Measurements from ENCODE around the gene ZNF581.
A peak's percentile ranks its signal among the peaks of the same experiment; 100 is the strongest.

Gene ZNF581

GRCh38 chr19:55640577-55641425 is 2.6 kb upstream of the ZNF581 start, which contains the start of gene ZNF580:
ZNF580 (plus strand) TSS chr19:55641002; CDS start chr19:55642509, 1,507 bp downstream.
- DNase-seq (ENCODE audit: low read depth in 1 of 2, low spot score in 1 of 2) = peak; percentile 51 to 79
- no peak for TF ChIP-seq JUND (IDR thresholded peaks at IDR 0.05; ENCODE audit: low read depth)
- in situ Hi-C loops (cut with HindIII; ENCODE audit: low pct_unique_long_range_greater_than_20kb, low sequenced_read_pairs) = no loop called here

GRCh38 chr19:55641426-55642152 is 1.9 kb upstream of the ZNF581 start:
- in situ Hi-C loops (cut with HindIII; ENCODE audit: low pct_unique_long_range_greater_than_20kb, low sequenced_read_pairs) = no loop called here
- DNase-seq (ENCODE audit: low read depth in 1 of 2, low spot score in 1 of 2) = no peak
- no peak for TF ChIP-seq JUND (IDR thresholded peaks at IDR 0.05; ENCODE audit: low read depth)

- peak in 1 of 2 experiments; percentile 30 for DNase-seq (ENCODE audit: low read depth in 1 of 2, low spot score in 1 of 2)
- no peak for TF ChIP-seq JUND (IDR thresholded peaks at IDR 0.05; ENCODE audit: low read depth)
- in situ Hi-C loops (cut with HindIII; ENCODE audit: low pct_unique_long_range_greater_than_20kb, low sequenced_read_pairs) = no loop called here
Observed at GRCh38 chr19:55642153-55643002, 1.1 kb upstream of the ZNF581 start.

GRCh38 chr19:55643887-55644176 is 383 bp downstream of the ZNF581 start:
- in situ Hi-C loops (cut with HindIII; ENCODE audit: low pct_unique_long_range_greater_than_20kb, low sequenced_read_pairs) = no loop called here
- no peak for DNase-seq (ENCODE audit: low read depth in 1 of 2, low spot score in 1 of 2)
- no peak for TF ChIP-seq JUND (IDR thresholded peaks at IDR 0.05; ENCODE audit: low read depth)

GRCh38 chr19:55644191-55644833 is 863 bp downstream of the ZNF581 start:
- in situ Hi-C loops (cut with HindIII; ENCODE audit: low pct_unique_long_range_greater_than_20kb, low sequenced_read_pairs) = no loop called here
- DNase-seq (ENCODE audit: low read depth in 1 of 2, low spot score in 1 of 2) = no peak
- TF ChIP-seq JUND (IDR thresholded peaks at IDR 0.05; ENCODE audit: low read depth) = no peak

GRCh38 chr19:55644842-55645511 is 1.5 kb downstream of the ZNF581 start:
- in situ Hi-C loops (cut with HindIII; ENCODE audit: low pct_unique_long_range_greater_than_20kb, low sequenced_read_pairs) = no loop called here
- TF ChIP-seq JUND (IDR thresholded peaks at IDR 0.05; ENCODE audit: low read depth) = no peak
- no peak for DNase-seq (ENCODE audit: low read depth in 1 of 2, low spot score in 1 of 2)

GRCh38 chr19:55645512-55645881 is 2.0 kb downstream of the ZNF581 start:
- DNase-seq (ENCODE audit: low read depth in 1 of 2, low spot score in 1 of 2) = no peak
- TF ChIP-seq JUND (IDR thresholded peaks at IDR 0.05; ENCODE audit: low read depth) = no peak
- in situ Hi-C loops (cut with HindIII; ENCODE audit: low pct_unique_long_range_greater_than_20kb, low sequenced_read_pairs) = no loop called here

GRCh38 chr19:55646889-55647731 is 3.7 kb downstream of the ZNF581 start:
- in situ Hi-C loops (cut with HindIII; ENCODE audit: low pct_unique_long_range_greater_than_20kb, low sequenced_read_pairs) = no loop called here
- DNase-seq (ENCODE audit: low read depth in 1 of 2, low spot score in 1 of 2) = no peak
- no peak for TF ChIP-seq JUND (IDR thresholded peaks at IDR 0.05; ENCODE audit: low read depth)

- in situ Hi-C loops (cut with HindIII; ENCODE audit: low pct_unique_long_range_greater_than_20kb, low sequenced_read_pairs) = no loop called here
- peak; percentile 38 to 70 for DNase-seq (ENCODE audit: low read depth in 1 of 2, low spot score in 1 of 2)
- TF ChIP-seq JUND (IDR thresholded peaks at IDR 0.05; ENCODE audit: low read depth) = no peak
Observed at GRCh38 chr19:55647732-55648584, 4.5 kb downstream of the ZNF581 start, which contains the start of gene CCDC106. CCDC106 (plus strand) TSS chr19:55648212; CDS start chr19:55649047, 835 bp downstream.

GRCh38 chr19:55648585-55649267 is 5.3 kb downstream of the ZNF581 start:
- no peak for TF ChIP-seq JUND (IDR thresholded peaks at IDR 0.05; ENCODE audit: low read depth)
- in situ Hi-C loops (cut with HindIII; ENCODE audit: low pct_unique_long_range_greater_than_20kb, low sequenced_read_pairs) = no loop called here
- no peak for DNase-seq (ENCODE audit: low read depth in 1 of 2, low spot score in 1 of 2)

Data from T47D (cell line).